GM06990 (cell line): ENCODE results near the gene ENOX1.

Experiments used
- DNase-seq: peaks from one replicate; pipeline ENCODE4 v3.0.0-alpha.2; 2011; ENCODE audit not compliant: insufficient read length; ENCODE audit errors: extremely low read depth
- H3K27me3 ChIP-seq: replicated peaks from 2 replicates; pipeline ENCODE4 v1.6.0; 2011; ENCODE audit warnings: low read length; ENCODE audit not compliant: control insufficient read depth, insufficient read depth
- H3K36me3 ChIP-seq: 2 replicates; pipeline ENCODE4 v1.5.1; 2011; ENCODE audit warnings: low read length; ENCODE audit not compliant: control insufficient read depth, insufficient read depth
- H3K4me3 ChIP-seq: replicated peaks from 2 replicates; pipeline ENCODE4 v1.5.1; 2011; ENCODE audit warnings: low read depth, mild to moderate bottlenecking, control low read depth, low read length
- TF ChIP-seq, protein P1 (sequence below): IDR thresholded peaks from 2 replicates; pipeline ENCODE4 v1.5.1; 2011; ENCODE audit warnings: low read length, control low read depth, mild to moderate bottlenecking, inconsistent platforms; ENCODE audit not compliant: insufficient read depth, poor library complexity, severe bottlenecking

Gene ENOX1

GRCh38 chr13:43402380-43402779 is 384.4 kb downstream of the ENOX1 start:
- no peaks in the 10 kb centered on the region for H3K36me3 ChIP-seq
- no peaks in the 10 kb centered on the region for H3K27me3 ChIP-seq
- TF ChIP-seq, protein P1, sequence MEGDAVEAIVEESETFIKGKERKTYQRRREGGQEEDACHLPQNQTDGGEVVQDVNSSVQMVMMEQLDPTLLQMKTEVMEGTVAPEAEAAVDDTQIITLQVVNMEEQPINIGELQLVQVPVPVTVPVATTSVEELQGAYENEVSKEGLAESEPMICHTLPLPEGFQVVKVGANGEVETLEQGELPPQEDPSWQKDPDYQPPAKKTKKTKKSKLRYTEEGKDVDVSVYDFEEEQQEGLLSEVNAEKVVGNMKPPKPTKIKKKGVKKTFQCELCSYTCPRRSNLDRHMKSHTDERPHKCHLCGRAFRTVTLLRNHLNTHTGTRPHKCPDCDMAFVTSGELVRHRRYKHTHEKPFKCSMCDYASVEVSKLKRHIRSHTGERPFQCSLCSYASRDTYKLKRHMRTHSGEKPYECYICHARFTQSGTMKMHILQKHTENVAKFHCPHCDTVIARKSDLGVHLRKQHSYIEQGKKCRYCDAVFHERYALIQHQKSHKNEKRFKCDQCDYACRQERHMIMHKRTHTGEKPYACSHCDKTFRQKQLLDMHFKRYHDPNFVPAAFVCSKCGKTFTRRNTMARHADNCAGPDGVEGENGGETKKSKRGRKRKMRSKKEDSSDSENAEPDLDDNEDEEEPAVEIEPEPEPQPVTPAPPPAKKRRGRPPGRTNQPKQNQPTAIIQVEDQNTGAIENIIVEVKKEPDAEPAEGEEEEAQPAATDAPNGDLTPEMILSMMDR: no peak
- no peak for DNase-seq
- H3K4me3 ChIP-seq: no peak overlapping the region

- Histone ChIP-seq H3K4me3 (no peak overlapping the region), H3K36me3 (no peaks in the 10 kb centered on the region), H3K27me3 (no peaks in the 10 kb centered on the region)
- TF ChIP-seq, protein P1: no peak
- no peak for DNase-seq
Measured at GRCh38 chr13:43401361-43401760, 385.4 kb downstream of the ENOX1 start.

DNA sequence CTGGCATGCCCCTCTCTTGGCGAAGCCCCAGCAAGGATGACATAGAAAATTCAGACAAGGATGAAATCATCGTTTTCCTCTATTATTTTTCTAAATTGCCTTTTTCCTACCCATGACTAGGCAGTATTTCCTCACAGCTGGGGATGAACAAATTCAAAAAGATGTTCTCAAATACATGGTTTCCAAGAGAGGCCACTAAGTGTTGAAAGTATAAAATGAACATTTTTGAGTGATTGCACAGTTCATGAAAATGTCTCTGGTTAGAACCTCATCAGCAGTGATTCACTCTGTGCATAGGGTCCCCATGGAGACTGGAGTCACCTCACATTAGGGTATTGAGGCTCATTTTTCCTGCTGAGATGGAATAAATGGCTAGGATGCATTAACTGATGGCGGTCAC is 389.7 kb downstream of the ENOX1 start:
- Histone ChIP-seq H3K4me3 (no peak overlapping the region), H3K27me3 (no peaks in the 10 kb centered on the region), H3K36me3 (no peaks in the 10 kb centered on the region)
- DNase-seq: no peak
- TF ChIP-seq, protein P1: no peak

GRCh38 chr13:43391036-43391435 is 395.7 kb downstream of the ENOX1 start:
- H3K36me3 ChIP-seq: no peaks in the 10 kb centered on the region
- no peaks in the 10 kb centered on the region; the same call in 1 of the 2 replicates for H3K27me3 ChIP-seq
- DNase-seq: no peak
- H3K4me3 ChIP-seq: no peak overlapping the region
- TF ChIP-seq, protein P1: no peak

- no peaks in the 10 kb centered on the region for H3K36me3 ChIP-seq
- no peak overlapping the region for H3K4me3 ChIP-seq
- TF ChIP-seq, protein P1: no peak
- H3K27me3 ChIP-seq: no peaks in the 10 kb centered on the region; the same call in 1 of the 2 replicates
- DNase-seq: no peak
Measured at GRCh38 chr13:43390619-43391018, 396.2 kb downstream of the ENOX1 start.

DNA sequence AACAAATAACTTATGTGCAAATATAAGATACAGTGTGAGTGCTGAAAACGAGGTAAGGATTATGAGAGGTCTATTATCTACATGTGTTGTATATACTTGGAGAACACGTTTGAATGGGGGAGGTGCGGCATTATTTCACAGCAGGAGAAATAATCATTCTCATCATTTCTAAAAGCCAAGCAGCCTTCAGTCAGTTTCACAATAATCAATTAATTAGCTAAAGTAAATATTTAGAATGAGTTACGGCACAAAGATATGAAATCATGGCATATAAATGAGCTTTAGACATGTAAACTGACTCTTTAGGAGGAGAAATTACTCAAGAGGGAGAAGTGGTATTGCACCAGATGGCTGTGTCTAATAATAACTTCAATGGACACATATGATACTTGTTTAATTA is 396.8 kb downstream of the ENOX1 start:
- Histone ChIP-seq H3K27me3 (no peaks in the 10 kb centered on the region; the same call in 1 of the 2 replicates), H3K4me3 (no peak overlapping the region), H3K36me3 (no peaks in the 10 kb centered on the region)
- TF ChIP-seq, protein P1: no peak
- no peak for DNase-seq
